HL-60 (cell line): Measurements from ENCODE around the gene ANKRD11.

Experiments used
- CTCF ChIP-seq: IDR thresholded peaks from one replicate; pipeline ENCODE4 v1.5.1; 2011; ENCODE audit warnings: low read length, control low read depth, inconsistent platforms; ENCODE audit not compliant: insufficient read depth
- GABPA ChIP-seq: IDR thresholded peaks from 2 replicates; pipeline ENCODE4 v1.6.1; 2012; ENCODE audit warnings: low read depth

GRCh38 chr16:89371968-89372634 lies 118.3 kb downstream of the ANKRD11 start:
- no peak for TF ChIP-seq CTCF
- no peak for TF ChIP-seq GABPA
